ENCODE measurements around the gene ZNF107.

Gene ZNF107

GRCh38 chr7:64667311-64667710 is 1.4 kb downstream of the ZNF107 start:
- TF ChIP-seq CTCF (conservative IDR thresholded peaks at IDR 0.05): no peak
- peak overlapping the region; percentile 87; the same call in 1 of the 2 replicates for H3K27ac ChIP-seq

- no peak overlapping the region for H3K27ac ChIP-seq
- TF ChIP-seq CTCF (conservative IDR thresholded peaks at IDR 0.05): no peak
Measured at GRCh38 chr7:64672414-64672813, 6.5 kb downstream of the ZNF107 start.

- no peak for TF ChIP-seq CTCF (conservative IDR thresholded peaks at IDR 0.05)
- peak overlapping the region; percentile 48 for H3K27ac ChIP-seq
Measured at GRCh38 chr7:64685091-64685490, 19.2 kb downstream of the ZNF107 start.

- H3K27ac ChIP-seq: peak overlapping the region; percentile 48
- TF ChIP-seq CTCF (conservative IDR thresholded peaks at IDR 0.05): no peak
Measured at GRCh38 chr7:64685741-64686140, 19.8 kb downstream of the ZNF107 start.

- H3K27ac ChIP-seq: peak overlapping the region; percentile 48
- no peak for TF ChIP-seq CTCF (conservative IDR thresholded peaks at IDR 0.05)
Measured at GRCh38 chr7:64686493-64687184, 20.7 kb downstream of the ZNF107 start.

GRCh38 chr7:64687249-64687648 is 21.3 kb downstream of the ZNF107 start:
- no peak for TF ChIP-seq CTCF (conservative IDR thresholded peaks at IDR 0.05)
- peak overlapping the region; percentile 48; the same call in 1 of the 2 replicates for H3K27ac ChIP-seq

- no peak overlapping the region for H3K27ac ChIP-seq
- no peak for TF ChIP-seq CTCF (conservative IDR thresholded peaks at IDR 0.05)
Measured at GRCh38 chr7:64688988-64689387, 23.1 kb downstream of the ZNF107 start.

All from VCaP (cell line).